Epithelial cell of proximal tubule (primary cell): ENCODE results near the gene RBM41. TPM values are rescaled to one million over a fixed set of nuclear protein-coding genes. Genes with fewer than 3 reads are reported as not detected.
A peak's percentile ranks its signal among the peaks of the same experiment; 100 is the strongest.
"Not testable (repeated sequence)": the region's sequence is repeated elsewhere in the genome, so short reads cannot be mapped to it uniquely, and the experiment has no call there.

Source experiments
- DNase-seq: peaks from one replicate; pipeline ENCODE4 v3.0.0-alpha.2; 2011; ENCODE audit warnings: low read depth
- H3K4me3 ChIP-seq: 2 replicates; pipeline ENCODE4 v1.5.1; 2011; ENCODE audit warnings: low read depth, mild to moderate bottlenecking, low read length
- CTCF ChIP-seq: conservative IDR thresholded peaks from 2 replicates; pipeline ENCODE4 v1.5.1; 2012; ENCODE audit warnings: low read depth, mild to moderate bottlenecking, low read length
- total RNA-seq: library from RNA; depleted of rRNA; stranded (reverse); fragments of >200 nt; gene quantifications from 2 replicates; pipeline ENCODE4 v1.2.3, GENCODE V29; 2015

Gene RBM41
- total RNA-seq, 1 donor from 2014 or later = 7.6 TPM

- no peak overlapping the region for H3K4me3 ChIP-seq
- TF ChIP-seq CTCF = peak; percentile 40
- no peak for DNase-seq
These were observed 15.6 kb downstream of the RBM41 start for GRCh38 chrX:107102980-107103379.

- no peak overlapping the region for H3K4me3 ChIP-seq
- no peak for DNase-seq
- no peak for TF ChIP-seq CTCF
These were observed 42.5 kb downstream of the RBM41 start for GRCh38 chrX:107076158-107076557.

- not testable (repeated sequence) for H3K4me3 ChIP-seq, DNase-seq
These were observed 60.9 kb downstream of the RBM41 start for GRCh38 chrX:107057731-107058130.

- TF ChIP-seq CTCF = no peak
- H3K4me3 ChIP-seq = no peak overlapping the region
- no peak for DNase-seq
These were observed 63.6 kb downstream of the RBM41 start for GRCh38 chrX:107054978-107055377.

- H3K4me3 ChIP-seq = no peak overlapping the region
- no peak for TF ChIP-seq CTCF
- DNase-seq = no peak
These were observed 68.4 kb downstream of the RBM41 start for GRCh38 chrX:107050195-107050709.

- no peak overlapping the region for H3K4me3 ChIP-seq
- DNase-seq = no peak
- no peak for TF ChIP-seq CTCF
These were observed 71.0 kb downstream of the RBM41 start for GRCh38 chrX:107047622-107048021.

- DNase-seq = no peak
- TF ChIP-seq CTCF = no peak
- no peak overlapping the region for H3K4me3 ChIP-seq
These were observed 88.9 kb downstream of the RBM41 start for GRCh38 chrX:107029752-107030151.
